GM18508 (cell line): ENCODE measurements around the gene KCNV2.

Experiments
- ATAC-seq: cut with Tn5 transposase; IDR thresholded peaks from one replicate; pipeline ENCODE4 v1.9.1; 2021; ENCODE audit warnings: moderate number of reproducible peaks; ENCODE audit not compliant: insufficient read depth, unreplicated experiment

KCNV2 gene

GRCh38 chr9:2745560-2746380 lies 28.5 kb downstream of the KCNV2 start:
- no peak for ATAC-seq

- ATAC-seq, result no peak
Observed at GRCh38 chr9:2749485-2749884, 32.2 kb downstream of the KCNV2 start.

- ATAC-seq, result no peak
Observed at GRCh38 chr9:2755285-2755684, 38.0 kb downstream of the KCNV2 start.

GRCh38 chr9:2758162-2758897 lies 41.0 kb downstream of the KCNV2 start:
- ATAC-seq, result no peak

GRCh38 chr9:2758898-2759510 lies 41.7 kb downstream of the KCNV2 start:
- no peak for ATAC-seq

GRCh38 chr9:2761424-2761823 lies 44.1 kb downstream of the KCNV2 start:
- ATAC-seq, result no peak

GRCh38 chr9:2764353-2764752 lies 47.0 kb downstream of the KCNV2 start:
- ATAC-seq, result peak; percentile 50

GRCh38 chr9:2765250-2765880 lies 48.1 kb downstream of the KCNV2 start:
- ATAC-seq, result no peak

GRCh38 chr9:2767800-2768677 lies 50.7 kb downstream of the KCNV2 start:
- no peak for ATAC-seq

- no peak for ATAC-seq
Observed at GRCh38 chr9:2771087-2771486, 53.8 kb downstream of the KCNV2 start.

- no peak for ATAC-seq
Observed at GRCh38 chr9:2771661-2772060, 54.4 kb downstream of the KCNV2 start.

GRCh38 chr9:2777454-2777853 lies 60.1 kb downstream of the KCNV2 start:
- no peak for ATAC-seq

- ATAC-seq, result no peak
Observed at GRCh38 chr9:2778816-2779215, 61.5 kb downstream of the KCNV2 start.
